NB4 (cell line): ENCODE results near the gene TMEM126B.

Source experiments
- CTCF ChIP-seq: IDR thresholded peaks from one replicate; pipeline ENCODE4 v1.5.1; 2012; ENCODE audit warnings: low read depth, low read length
- MYC ChIP-seq: IDR thresholded peaks from 2 replicates; pipeline ENCODE4 v1.6.1; 2011; ENCODE audit warnings: low read depth, low read length
- POLR2A ChIP-seq: IDR thresholded peaks from 2 replicates; pipeline ENCODE4 v1.6.1; 2011; ENCODE audit warnings: mild to moderate bottlenecking; ENCODE audit not compliant: insufficient read length; ENCODE audit errors: extremely low read depth

DNA sequence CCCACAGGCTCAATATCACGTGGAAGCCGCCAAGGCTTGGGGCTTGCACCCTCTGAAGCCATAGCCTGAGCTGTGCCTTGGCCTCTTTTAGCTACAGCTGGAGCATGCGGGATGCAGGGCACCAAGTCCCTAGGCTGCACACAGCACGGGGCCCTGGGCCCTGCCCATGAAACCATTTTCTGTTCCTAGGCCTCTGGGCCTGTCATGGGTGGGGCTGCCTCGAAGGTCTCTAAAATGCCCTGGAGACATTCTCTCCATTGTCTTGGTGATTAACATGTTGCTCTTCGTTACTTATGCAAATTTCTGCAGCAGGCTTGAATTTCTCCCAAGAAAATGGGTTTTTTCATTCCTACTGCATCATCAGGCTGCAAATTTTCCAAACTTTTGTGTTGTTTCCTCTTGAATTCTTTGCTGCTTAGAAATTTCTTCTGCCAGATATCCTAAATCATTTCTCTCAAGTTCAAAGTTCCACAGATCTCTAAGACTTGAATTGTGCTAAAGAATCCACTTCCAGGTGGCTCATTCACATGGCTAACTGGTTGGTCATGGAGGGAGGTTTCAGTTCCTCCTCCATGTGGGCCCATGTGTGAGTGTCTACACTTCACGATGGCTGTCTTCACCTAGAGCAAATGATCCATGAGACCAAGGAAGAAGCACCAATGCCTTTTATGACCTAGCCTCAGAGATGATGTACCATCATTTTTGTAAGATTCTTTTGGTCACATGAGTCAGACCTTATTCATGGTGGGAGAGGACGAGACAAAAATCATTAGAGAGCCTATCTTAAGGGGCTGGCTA is 43.9 kb downstream of the TMEM126B start:
- no peak for TF ChIP-seq POLR2A
- TF ChIP-seq CTCF, result no peak
- TF ChIP-seq MYC, result no peak
